ENCODE measurements around the gene NPIPB6. TPM values are rescaled to one million over a fixed set of nuclear protein-coding genes. Genes with fewer than 3 reads are reported as not detected.

Gene NPIPB6
- total RNA-seq, 1 experiment from 2014 or later: 2.1 TPM

DNA sequence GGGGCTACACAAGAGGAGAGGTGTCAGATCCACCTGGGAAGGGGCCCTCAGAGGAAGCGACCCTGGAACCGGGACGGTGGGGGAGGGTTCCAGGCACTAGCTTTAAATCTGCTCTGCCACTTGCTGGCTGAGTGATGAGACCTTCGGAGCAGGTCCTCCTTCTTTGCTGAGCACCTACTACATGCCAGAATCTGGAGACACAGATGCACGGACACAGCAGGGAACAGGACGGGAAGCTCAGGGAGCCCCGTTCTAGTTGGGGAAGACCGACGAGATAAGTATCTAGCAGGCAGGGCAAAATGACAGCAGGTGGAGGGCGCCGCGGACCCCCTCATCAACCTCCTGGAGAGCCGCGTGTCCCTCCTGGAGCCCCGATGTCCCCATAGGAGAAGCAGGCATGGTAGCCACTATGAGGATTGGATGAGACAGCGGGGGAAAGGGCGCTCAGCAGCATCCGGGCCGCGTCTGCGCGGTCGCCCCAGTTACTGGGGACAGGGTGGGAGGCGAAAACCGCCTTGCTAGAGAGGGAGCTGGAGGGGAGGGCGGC lies 43.8 kb downstream of the NPIPB6 start (continued):
- TF ChIP-seq, protein P1, sequence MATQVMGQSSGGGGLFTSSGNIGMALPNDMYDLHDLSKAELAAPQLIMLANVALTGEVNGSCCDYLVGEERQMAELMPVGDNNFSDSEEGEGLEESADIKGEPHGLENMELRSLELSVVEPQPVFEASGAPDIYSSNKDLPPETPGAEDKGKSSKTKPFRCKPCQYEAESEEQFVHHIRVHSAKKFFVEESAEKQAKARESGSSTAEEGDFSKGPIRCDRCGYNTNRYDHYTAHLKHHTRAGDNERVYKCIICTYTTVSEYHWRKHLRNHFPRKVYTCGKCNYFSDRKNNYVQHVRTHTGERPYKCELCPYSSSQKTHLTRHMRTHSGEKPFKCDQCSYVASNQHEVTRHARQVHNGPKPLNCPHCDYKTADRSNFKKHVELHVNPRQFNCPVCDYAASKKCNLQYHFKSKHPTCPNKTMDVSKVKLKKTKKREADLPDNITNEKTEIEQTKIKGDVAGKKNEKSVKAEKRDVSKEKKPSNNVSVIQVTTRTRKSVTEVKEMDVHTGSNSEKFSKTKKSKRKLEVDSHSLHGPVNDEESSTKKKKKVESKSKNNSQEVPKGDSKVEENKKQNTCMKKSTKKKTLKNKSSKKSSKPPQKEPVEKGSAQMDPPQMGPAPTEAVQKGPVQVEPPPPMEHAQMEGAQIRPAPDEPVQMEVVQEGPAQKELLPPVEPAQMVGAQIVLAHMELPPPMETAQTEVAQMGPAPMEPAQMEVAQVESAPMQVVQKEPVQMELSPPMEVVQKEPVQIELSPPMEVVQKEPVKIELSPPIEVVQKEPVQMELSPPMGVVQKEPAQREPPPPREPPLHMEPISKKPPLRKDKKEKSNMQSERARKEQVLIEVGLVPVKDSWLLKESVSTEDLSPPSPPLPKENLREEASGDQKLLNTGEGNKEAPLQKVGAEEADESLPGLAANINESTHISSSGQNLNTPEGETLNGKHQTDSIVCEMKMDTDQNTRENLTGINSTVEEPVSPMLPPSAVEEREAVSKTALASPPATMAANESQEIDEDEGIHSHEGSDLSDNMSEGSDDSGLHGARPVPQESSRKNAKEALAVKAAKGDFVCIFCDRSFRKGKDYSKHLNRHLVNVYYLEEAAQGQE (IDR thresholded peaks at IDR 0.05; ENCODE audit: low read depth): no peak
- TF ChIP-seq SP1 (IDR thresholded peaks at IDR 0.05; ENCODE audit: low read depth) (no peak), SIN3A (IDR thresholded peaks at IDR 0.05; ENCODE audit: low read depth) (no peak), EZH2 (IDR thresholded peaks at IDR 0.05) (no peak)

DNA sequence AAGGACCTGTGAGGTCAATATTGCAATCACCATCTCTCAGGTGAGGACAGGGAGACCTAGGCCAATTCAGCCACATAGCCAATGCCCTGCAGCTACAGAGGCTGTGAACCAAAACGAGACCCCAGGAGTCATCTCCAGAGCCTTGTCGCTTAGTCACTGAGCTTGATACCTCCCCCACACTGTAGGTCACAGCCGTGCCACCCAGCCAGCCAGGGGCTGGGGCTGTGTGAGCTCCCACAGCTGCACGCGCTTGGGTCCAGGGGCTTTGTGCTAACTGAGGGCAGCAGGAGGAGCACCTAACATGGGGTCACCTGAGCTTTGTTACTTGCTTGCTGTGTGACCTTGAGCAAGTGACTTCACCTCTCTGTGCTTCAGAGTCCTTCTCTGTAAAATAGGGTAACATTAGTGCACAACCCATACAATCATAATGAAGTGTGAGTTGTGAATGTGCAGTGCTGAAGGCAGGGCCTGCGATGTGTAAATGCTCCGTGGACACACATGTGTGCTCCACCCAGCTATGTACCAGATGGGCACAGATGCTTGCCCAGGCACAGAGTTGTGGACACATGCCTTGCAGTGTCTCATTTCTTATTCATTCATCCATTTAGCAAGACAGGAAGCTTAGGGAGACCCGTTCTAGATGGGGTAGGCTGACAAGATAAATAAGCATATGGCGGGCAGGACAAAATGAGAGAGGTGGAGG lies 45.1 kb downstream of the NPIPB6 start:
- ATAC-seq (no peak), DNase-seq (ENCODE audit: low read depth, low spot score) (no peak)
- Histone ChIP-seq H3K27ac (ENCODE audit: low read depth, low read length) (no peak overlapping the region), H3K9me3 (ENCODE audit: control insufficient read depth in 1 of 2, insufficient read depth in 1 of 2, low read depth in 1 of 2, low read length in 2 of 2) (no peaks in the 10 kb centered on the region), H3K9ac (ENCODE audit: low read length) (no peak overlapping the region), H4K20me1 (ENCODE audit: insufficient read depth) (no peaks in the 10 kb centered on the region), H3K9me2 (ENCODE audit: insufficient read depth) (no peaks in the 10 kb centered on the region), H3K79me2 (ENCODE audit: insufficient read depth, low read length) (no peaks in the 10 kb centered on the region), H3K36me3 (ENCODE audit: control insufficient read depth in 1 of 2, insufficient read depth in 2 of 2, low read length in 2 of 2) (peaks cover 0 to 4% of the 10 kb centered on the region in 2 experiments; a peak in 1 of 4 replicates), H3K4me3 (replicated peaks in 1 of 2; ENCODE audit: low read depth in 1 of 2, low read length in 2 of 2) (no peak overlapping the region), H3K4me2 (ENCODE audit: low read length) (no peak overlapping the region), H3K4me1 (ENCODE audit: control insufficient read depth in 1 of 2, insufficient read depth in 2 of 2, low read length in 2 of 2) (peaks cover 4 to 10% of the 10 kb centered on the region in 2 experiments; a peak in 2 of 4 replicates), H3K27me3 (ENCODE audit: insufficient read depth, low read length) (no peaks in the 10 kb centered on the region), H2AFZ (ENCODE audit: low read depth, low read length, poor library complexity, severe bottlenecking) (no peak overlapping the region)
- BruUV-seq (replicated peaks): no TSS peak
- POLR2A ChIA-PET: no interaction called here
- CTCF ChIA-PET: interaction anchor here (0.9 to 2.4 kb wide), 3 partner anchors 8 to 37 kb away, joined by 3 to 10 read pairs (median 3); no protein-coding TSS in a partner anchor
- intact Hi-C loops (cut with micrococcal nuclease): no loop called here
- TF ChIP-seq ELF1 (IDR thresholded peaks at IDR 0.05; ENCODE audit: borderline replicate concordance, low read depth): no peak
- TF ChIP-seq ZNF274 (IDR thresholded peaks at IDR 0.05; ENCODE audit: low read depth, low read length): no peak
- RAD21 ChIA-PET (ENCODE audit: low non-redundant PET in 1 of 2, low total read pairs in 2 of 2, uncharacterized antibody in 2 of 2, unreplicated experiment in 2 of 2): interaction anchor here in 1 of 2 experiments (1.1 kb wide), 1 partner anchor 40 kb away, joined by 3 read pairs; no protein-coding TSS in a partner anchor
